GM19438 (cell line): ENCODE results near the gene TRPM5.

ENCODE experiments used
- ATAC-seq: cut with Tn5 transposase; IDR thresholded peaks from one replicate; pipeline ENCODE4 v1.9.1; 2021; ENCODE audit warnings: low read depth; ENCODE audit not compliant: unreplicated experiment

The TRPM5 gene

GRCh38 chr11:2470495-2470894 is 26.2 kb upstream of the TRPM5 start:
- ATAC-seq = no peak

- ATAC-seq = no peak
Observed at GRCh38 chr11:2468363-2469235, 24.3 kb upstream of the TRPM5 start.

- no peak for ATAC-seq
Observed at GRCh38 chr11:2467695-2468055, 23.4 kb upstream of the TRPM5 start.

DNA sequence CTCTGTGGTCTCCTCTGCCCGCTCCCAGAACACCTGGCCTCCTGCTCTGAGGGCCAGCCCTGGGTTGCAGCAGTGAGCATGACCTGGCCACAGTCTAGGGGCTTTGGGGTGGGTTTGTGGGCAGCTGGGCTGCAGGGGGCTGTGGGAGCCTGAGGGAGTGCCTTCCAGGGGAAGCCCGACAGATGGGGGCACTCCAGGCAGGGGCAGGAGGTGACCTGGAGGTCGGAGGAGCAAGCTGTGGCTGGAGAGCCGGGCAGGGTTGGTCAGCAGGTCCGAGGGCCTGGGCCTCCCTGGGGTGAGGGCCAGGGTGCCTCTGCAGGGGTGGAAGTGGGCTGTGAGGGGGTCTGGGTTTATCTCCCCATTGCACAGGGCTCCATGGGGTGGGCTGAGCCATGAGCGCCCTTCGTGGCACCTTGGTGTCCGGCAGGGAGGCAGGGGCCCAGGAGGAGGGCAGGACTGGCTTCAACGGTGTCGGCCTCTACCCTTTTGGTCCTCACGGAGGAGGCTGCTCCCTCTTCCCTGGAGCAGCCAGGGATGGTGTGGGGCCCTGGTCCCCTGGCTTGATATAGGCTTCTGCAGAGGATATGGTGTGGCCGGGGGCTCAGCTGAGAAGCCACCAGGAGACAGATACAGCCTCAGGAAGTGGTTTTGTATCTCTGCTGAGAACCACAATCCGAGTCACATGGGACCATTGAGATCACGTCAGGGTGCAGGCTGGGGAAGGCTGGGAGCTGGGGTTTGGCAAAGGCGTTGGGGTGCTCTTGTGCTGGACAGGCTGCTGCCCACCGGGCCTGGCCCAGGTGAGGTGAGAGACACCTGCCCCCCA is 22.8 kb upstream of the TRPM5 start:
- no peak for ATAC-seq

DNA sequence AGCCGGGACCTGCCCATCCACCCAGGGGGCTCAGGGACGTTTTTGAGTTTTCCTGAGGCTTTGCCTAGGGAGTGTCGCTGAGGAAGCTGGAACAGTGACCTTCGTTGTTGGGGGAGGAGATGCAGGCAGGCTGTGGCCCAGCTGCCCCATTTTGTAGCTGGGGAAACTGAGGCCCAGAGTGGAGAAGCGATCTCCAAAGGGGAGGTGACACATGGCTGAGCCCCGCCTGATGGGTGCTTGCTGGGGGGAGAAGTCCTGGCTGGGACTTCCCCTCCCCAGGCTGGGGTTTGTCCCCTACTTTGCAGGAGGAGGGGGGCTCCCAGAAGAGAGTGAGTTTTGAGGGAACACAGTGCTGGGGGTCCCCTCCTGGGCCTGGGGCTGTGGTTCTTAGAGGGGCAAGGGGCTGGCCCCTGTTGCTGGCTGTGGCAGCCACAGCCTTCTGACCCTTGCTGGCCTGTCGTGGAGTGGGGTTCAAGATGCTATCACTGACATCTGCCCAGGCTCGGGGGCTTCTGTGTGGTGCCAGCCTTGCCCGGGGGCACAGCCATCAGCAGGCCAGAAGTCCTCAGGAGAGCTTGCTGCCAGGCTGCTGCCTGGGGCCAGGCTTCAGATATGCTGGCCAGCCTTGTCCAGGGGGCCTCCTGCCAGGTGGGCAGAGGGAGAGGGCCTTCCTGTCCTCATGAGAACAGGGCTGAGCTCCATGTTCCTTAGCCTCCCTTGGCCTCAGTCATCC is 21.9 kb upstream of the TRPM5 start:
- ATAC-seq = no peak

DNA sequence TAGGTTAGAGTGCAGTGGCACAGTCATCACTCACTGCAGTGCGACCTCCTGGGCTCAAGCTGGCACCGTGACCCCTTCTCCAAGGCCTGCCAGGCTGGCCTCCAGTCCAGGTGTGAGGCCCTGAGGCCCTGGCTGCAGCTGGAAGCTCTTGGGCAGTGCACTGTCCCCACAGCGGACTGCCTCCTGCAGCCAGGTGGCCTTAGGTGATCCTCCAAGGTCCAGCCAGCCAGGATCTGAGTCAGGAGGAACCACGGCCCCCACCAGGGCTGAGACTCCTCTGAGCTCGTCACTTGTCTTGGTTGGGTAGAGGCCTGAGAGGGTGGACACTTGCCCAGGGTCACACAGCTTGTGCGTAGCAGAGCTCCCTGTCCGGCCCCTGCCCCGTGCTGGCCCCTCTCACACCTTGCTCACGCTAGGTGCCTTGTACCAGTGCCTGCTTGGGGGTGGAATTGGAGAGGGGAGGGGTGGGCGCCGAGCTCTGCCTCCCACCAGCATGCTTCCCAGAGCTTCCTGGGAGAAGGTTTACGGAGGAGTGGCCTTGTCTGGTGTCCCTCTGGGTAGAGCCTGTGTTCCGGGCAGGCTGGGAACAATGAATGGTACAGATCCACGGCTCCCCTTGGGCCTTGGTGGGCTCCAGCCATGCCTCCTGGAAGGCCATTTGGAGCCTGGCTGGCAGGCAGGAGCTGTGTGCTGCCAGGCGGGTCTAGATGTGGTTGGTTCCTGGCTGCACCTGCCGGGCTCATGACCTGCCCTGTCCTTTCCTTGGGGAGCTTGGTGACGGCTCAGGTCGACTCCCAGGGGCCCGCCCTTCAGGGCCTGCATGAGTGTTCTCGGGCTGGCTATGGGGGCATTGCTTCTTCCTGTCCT is 21.1 kb upstream of the TRPM5 start:
- no peak for ATAC-seq

GRCh38 chr11:2464451-2465165 is 20.3 kb upstream of the TRPM5 start:
- no peak for ATAC-seq

- no peak for ATAC-seq
Observed at GRCh38 chr11:2463766-2464277, 19.5 kb upstream of the TRPM5 start.

DNA sequence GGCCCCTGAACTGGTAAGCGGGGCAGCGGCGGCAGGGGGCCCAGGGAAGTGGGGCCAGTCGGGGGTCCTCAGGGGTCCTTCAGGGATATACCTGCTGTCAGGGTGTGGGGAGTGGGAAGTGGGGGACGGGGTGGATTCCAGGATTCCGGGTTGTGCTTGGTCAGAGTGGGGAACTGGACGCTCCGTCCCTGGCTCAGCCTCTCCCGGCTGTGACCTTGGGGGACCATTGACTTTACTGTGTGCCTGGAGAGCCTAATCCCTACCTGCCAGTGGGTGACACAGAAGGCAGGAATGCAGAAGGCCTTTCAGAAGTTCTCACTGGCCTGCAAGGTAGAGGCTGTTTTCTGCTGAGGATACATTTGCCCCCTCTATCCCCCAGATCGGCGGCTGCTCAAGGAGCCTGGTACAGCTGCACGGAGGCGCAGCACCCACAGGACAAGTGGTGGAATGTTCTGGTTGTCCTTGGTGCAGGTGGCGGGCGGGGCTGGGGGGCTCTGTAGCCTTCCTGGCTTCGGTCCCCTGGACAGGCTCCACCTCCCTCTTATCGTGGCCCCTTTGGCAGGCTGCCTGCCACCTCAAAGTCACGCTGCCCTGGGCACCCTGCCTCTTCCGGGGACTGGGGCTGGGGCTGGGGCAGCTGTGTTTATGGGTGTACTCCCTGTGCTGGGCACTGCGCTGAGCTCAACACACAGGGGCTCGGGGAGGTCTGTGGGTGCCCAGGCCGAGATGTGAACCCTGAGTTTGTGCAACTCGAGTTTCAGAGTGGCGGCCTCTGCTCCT is 18.9 kb upstream of the TRPM5 start:
- no peak for ATAC-seq

GRCh38 chr11:2462543-2462985 is 18.2 kb upstream of the TRPM5 start:
- ATAC-seq = no peak

DNA sequence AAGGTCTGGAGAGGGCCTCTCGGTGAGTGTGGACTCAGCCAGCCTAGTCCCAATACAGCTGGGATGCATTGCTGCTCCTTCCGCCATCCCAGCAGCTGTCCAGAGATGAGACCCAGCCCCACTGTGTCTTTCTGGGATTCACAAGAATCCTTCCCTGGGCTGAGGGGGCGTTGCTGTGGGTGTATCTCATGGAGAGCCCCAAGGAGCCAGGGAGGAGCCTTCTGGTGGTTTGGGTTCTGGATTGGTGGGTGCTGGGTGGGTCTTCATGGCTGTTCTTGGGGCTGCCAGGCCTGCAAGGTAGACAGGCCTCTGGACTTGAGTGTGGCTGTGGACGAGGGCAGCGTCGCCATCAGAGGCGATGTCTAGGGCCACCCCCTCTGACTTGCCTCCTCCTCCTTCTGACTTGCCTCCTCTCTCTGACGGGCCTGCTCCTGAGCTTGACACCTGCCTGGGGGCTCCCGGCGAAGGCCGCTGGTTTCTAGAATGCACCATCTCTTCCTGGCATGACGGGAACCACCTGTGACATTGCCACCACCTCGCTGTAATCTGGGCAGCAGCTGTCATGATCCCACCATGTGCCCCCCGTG is 17.7 kb upstream of the TRPM5 start:
- ATAC-seq = no peak

- ATAC-seq = no peak
Observed at GRCh38 chr11:2461253-2461955, 17.1 kb upstream of the TRPM5 start.

DNA sequence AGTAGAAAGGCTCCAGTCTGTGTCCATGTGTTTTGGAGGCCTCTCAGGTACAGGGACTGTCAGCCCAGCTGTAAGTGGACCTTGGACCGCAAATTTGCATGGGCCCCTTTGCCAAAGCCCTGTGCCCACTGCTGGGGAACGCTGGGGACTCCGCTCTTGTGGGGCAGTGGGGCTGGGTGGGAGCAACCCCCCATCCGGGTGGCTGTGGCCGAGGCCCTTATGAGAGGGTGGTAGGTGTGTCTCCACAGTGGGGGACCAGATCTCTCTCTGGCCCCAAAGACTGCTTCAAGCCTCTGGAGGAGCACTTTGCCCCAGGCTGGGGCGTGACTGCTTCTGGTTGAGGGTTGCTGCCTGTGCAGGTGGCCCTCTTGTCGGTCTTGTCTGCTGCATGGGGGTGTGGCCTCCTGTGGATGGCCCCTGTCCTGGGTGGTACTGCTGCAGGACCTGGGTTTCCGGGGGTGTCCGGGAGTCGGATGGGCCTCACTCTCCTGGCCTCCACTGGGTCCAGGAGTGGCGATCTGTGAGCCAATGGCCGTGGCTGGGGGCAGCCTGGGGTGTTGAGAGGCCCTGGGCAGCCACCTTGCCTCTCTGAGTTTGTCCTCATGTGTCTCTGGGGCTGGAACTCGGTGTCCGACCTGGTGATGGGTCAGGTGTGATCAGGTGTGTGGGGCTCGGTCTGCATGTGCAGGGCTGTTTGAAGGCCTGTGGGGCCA is 16.4 kb upstream of the TRPM5 start:
- ATAC-seq = no peak

DNA sequence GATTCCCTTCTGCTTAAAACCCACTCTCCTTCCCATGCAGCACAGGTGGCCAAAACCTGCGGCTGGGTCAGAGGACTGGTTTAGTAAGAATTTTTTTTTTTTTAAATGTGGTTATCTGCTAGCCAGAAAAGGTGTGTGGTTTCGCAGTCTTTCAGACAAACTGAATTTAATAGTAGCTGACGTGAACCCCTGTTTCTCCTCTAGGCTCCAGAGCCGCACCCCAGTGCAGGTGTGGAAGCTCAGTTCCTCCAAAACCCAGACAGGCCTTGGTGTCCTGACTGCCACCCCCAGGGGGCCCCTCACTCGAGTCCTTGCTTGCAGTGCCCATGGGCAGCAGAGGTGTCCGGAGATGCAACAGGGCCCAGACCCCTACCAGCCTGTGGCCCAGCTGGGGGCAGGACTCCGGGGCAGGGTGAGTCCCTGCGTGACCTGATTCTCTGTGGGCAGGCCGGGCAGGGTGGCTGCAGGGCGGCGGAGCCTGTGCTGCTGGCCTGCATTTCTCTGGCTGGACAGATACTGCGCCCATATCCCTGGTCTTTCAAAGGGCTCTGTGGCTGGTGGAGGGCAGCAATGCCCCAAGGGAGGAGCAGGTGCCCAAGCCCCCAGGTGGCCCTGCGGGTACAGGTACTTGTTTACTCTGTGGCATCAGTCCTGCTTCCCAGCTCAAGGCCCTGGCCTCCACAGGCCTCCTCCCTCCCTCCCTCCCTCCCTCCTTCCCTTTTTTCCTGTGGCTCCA is 15.7 kb upstream of the TRPM5 start:
- no peak for ATAC-seq

GRCh38 chr11:2459016-2459725 is 14.9 kb upstream of the TRPM5 start:
- no peak for ATAC-seq

DNA sequence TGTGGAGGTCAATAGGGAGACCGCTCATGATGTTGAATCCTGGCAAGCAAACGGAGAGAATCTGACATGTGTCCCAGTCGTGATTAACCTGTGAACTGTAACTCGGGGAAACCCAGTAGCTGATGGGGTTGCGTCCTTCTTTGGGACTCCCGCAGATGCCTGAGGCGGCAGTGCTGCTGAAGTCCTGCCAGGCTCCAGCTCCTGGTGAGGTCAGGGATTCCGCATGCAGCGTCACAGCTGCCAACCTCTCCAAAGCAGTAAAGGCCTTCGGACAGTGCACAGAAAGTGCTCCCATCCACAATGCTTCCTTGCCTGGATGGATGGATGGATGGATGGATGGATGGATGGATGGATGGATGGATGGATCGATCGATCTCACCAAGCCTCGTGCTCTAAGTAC is 14.0 kb upstream of the TRPM5 start:
- no peak for ATAC-seq
